ENCODE data around the gene MRPS18B. TPM values are rescaled to one million over a fixed set of nuclear protein-coding genes. Genes with fewer than 3 reads are reported as not detected.
A peak's percentile ranks its signal among the peaks of the same experiment; 100 is the strongest.

The MRPS18B gene
- total and polyA plus RNA-seq, 4 donors, result 40.5 to 61.9 (median 45.8) TPM

GRCh38 chr6:30614044-30614842, 3.4 kb upstream of the MRPS18B start:
- no peak for DNase-seq (ENCODE audit: low read depth in 4 of 6, low spot score in 6 of 6)
- no peaks in the 10 kb centered on the region for H3K9me3 ChIP-seq (ENCODE audit: control insufficient read depth, insufficient read depth, low read length)
- peak overlapping the region; percentile 99 for H3K27ac ChIP-seq (ENCODE audit: low read depth, low read length)
- H3K36me3 ChIP-seq (ENCODE audit: control insufficient read depth, insufficient read depth, low read length), result peaks cover 12% of the 10 kb centered on the region
- no peaks in the 10 kb centered on the region for H3K27me3 ChIP-seq (ENCODE audit: control insufficient read depth, insufficient read depth, low read length)
- H3K4me3 ChIP-seq (ENCODE audit: low read depth, low read length), result peak overlapping the region; percentile 96
- peaks cover 11% of the 10 kb centered on the region for H3K4me1 ChIP-seq (ENCODE audit: control insufficient read depth, insufficient read depth, low read length)
- 20% methylated on average over 3 of the region's 8 CpGs for WGBS (ENCODE audit: insufficient coverage)

GRCh38 chr6:30614843-30615218, 2.8 kb upstream of the MRPS18B start:
- peaks cover 11% of the 10 kb centered on the region for H3K4me1 ChIP-seq (ENCODE audit: control insufficient read depth, insufficient read depth, low read length)
- H3K36me3 ChIP-seq (ENCODE audit: control insufficient read depth, insufficient read depth, low read length), result peaks cover 15% of the 10 kb centered on the region
- peak overlapping the region; percentile 96 for H3K4me3 ChIP-seq (ENCODE audit: low read depth, low read length)
- H3K9me3 ChIP-seq (ENCODE audit: control insufficient read depth, insufficient read depth, low read length), result no peaks in the 10 kb centered on the region
- peak overlapping the region; percentile 99 for H3K27ac ChIP-seq (ENCODE audit: low read depth, low read length)
- H3K27me3 ChIP-seq (ENCODE audit: control insufficient read depth, insufficient read depth, low read length), result no peaks in the 10 kb centered on the region
- WGBS (ENCODE audit: insufficient coverage), result no CpG with 5 or more reads among the region's 6 CpGs
- DNase-seq (ENCODE audit: low read depth in 4 of 6, low spot score in 6 of 6), result peak; percentile 87 to 100 (median 95)

- peak; percentile 61 to 97 (median 74) for DNase-seq (ENCODE audit: low read depth in 4 of 6, low spot score in 6 of 6)
- Histone ChIP-seq H3K4me1 (ENCODE audit: control insufficient read depth, insufficient read depth, low read length) (peaks cover 11% of the 10 kb centered on the region), H3K27me3 (ENCODE audit: control insufficient read depth, insufficient read depth, low read length) (no peaks in the 10 kb centered on the region), H3K36me3 (ENCODE audit: control insufficient read depth, insufficient read depth, low read length) (peaks cover 18% of the 10 kb centered on the region), H3K4me3 (ENCODE audit: low read depth, low read length) (peak overlapping the region; percentile 96), H3K9me3 (ENCODE audit: control insufficient read depth, insufficient read depth, low read length) (no peaks in the 10 kb centered on the region), H3K27ac (ENCODE audit: low read depth, low read length) (peak overlapping the region; percentile 99)
- 0% methylated on average over 2 of the region's 10 CpGs for WGBS (ENCODE audit: insufficient coverage)
These were observed 2.3 kb upstream of the MRPS18B start for GRCh38 chr6:30615219-30615957.

DNA sequence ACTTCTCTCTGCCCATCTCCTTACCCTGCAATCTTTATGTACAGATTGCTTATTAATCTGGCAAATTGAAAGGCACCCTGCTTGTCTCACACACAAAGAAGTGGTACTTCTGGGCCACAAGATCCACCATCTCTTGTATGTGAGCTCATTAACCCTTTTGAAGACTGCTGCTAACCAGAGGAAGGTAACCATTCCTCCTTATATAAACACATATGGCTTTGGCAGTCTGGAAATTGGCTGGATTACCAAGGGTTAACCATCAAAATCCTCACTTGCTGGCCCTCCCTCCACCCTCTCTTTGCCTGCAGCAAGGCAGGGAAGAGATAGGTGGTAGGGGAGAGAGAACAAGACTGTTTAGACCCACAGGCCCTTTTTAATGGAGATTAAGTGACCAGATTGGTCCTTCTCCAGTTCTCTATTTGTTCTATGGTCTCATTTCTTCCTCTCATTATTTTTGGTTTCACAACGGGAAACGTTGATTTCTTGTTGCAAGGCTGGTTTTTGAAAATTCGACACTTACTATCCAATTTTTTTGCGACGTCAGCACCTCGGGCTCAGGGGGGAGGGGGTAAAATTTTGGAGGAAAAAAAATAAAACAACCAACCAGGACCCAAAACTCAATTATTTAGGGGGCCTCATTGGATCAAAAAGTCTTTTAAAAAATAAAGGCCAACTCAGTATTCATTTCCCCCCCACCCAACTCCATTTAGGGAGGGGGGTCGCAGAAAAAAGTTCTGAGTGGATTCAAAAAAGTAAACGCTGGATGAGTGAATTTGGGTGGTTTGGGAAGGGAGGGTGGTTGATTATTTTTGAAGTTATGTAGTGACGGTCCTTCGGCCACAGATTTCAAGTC, 1.5 kb upstream of the MRPS18B start:
- Histone ChIP-seq H3K9me3 (ENCODE audit: control insufficient read depth, insufficient read depth, low read length) (no peaks in the 10 kb centered on the region), H3K4me3 (ENCODE audit: low read depth, low read length) (peak overlapping the region; percentile 96), H3K27me3 (ENCODE audit: control insufficient read depth, insufficient read depth, low read length) (no peaks in the 10 kb centered on the region), H3K4me1 (ENCODE audit: control insufficient read depth, insufficient read depth, low read length) (peaks cover 9% of the 10 kb centered on the region), H3K27ac (ENCODE audit: low read depth, low read length) (peak overlapping the region; percentile 99), H3K36me3 (ENCODE audit: control insufficient read depth, insufficient read depth, low read length) (peaks cover 22% of the 10 kb centered on the region)
- peak in 3 of 6 donors; percentile 43 to 92 (median 85) for DNase-seq (ENCODE audit: low read depth in 4 of 6, low spot score in 6 of 6)
- WGBS (ENCODE audit: insufficient coverage), result 0% methylated on average over 3 of the region's 10 CpGs

DNA sequence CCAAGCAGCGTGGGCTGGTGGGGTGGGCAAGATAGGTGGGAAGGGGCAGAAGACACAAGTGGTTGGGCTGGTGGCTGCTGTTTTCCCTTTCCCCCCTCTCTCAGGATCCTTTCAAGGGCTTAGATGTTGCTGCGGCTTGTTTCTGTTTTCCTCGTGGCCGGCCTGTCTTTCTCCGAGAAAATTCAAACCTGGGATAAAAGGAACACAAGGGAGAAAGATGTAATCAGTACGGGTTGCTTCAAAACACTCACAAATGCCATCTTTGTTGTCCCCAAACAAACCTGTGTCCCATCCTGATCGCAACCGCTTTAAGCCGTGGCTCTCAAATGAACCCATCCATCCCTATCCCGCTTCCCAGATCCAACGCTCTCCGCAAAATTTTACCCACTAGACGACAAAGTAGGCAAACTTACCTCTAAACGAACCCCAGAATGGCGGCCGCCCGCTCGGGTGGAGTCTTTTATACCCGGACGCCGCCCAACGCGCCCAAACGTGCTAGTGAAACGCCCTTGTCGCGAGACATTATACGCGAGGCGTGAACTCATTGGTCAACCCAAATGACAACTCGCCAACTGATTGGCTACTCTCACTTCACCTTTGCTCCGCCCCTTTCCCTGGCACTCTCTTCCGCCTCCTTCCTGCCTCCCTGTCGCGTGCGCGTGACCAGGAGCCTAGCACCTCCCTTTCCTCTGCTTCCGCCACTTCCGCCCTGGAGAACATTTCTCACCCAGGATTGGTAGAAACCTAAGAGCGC, 652 bp upstream of the MRPS18B start, which contains the start of gene PPP1R10:
TSS of gene PPP1R10 (minus strand) at position 433 of the 754 bp plus-strand sequence. CDS start 7,299 bp downstream, outside the sequence.
- WGBS (ENCODE audit: insufficient coverage), result 0% methylated on average over 35 of the region's 40 CpGs
- H3K36me3 ChIP-seq (ENCODE audit: control insufficient read depth, insufficient read depth, low read length), result peaks cover 28% of the 10 kb centered on the region
- H3K27me3 ChIP-seq (ENCODE audit: control insufficient read depth, insufficient read depth, low read length), result no peaks in the 10 kb centered on the region
- peak within 1 kb of the TSS; percentile 96 for H3K4me3 ChIP-seq (ENCODE audit: low read depth, low read length)
- peak within 1 kb of the TSS; percentile 99 for H3K27ac ChIP-seq (ENCODE audit: low read depth, low read length)
- peak; percentile 31 to 100 (median 100) for DNase-seq (ENCODE audit: low read depth in 4 of 6, low spot score in 6 of 6)
- H3K9me3 ChIP-seq (ENCODE audit: control insufficient read depth, insufficient read depth, low read length), result no peaks in the 10 kb centered on the region
- H3K4me1 ChIP-seq (ENCODE audit: control insufficient read depth, insufficient read depth, low read length), result peaks cover 9% of the 10 kb centered on the region

DNA sequence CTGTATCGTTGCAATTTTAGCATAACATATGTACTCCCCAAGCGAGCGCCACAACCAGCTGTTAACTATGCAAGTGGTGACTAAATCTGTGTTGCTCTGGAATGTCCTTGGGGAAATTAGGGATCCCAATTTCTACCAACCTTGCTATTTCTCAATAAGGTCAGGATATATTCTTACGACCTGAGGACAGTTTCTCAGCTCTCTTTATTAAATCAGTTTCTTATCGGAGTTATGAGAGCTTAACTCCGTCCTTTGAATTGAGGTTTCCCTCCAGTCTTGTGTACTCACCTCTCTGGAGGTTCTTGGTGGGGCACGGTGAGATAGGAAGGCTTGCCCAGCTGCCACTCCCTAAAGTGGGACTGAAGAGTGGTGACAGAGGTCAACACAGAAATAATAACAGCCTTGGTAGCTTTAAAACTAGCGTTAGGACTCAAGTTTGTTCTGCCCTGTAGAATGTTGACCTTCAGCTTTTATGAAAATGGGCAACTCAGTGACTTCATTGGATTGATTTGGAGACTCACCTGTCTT, 694 bp downstream of the MRPS18B start:
- WGBS (ENCODE audit: insufficient coverage), result 53% methylated on average over 3 of the region's 8 CpGs
- Histone ChIP-seq H3K27me3 (ENCODE audit: control insufficient read depth, insufficient read depth, low read length) (no peaks in the 10 kb centered on the region), H3K36me3 (ENCODE audit: control insufficient read depth, insufficient read depth, low read length) (peaks cover 40% of the 10 kb centered on the region), H3K4me1 (ENCODE audit: control insufficient read depth, insufficient read depth, low read length) (peaks cover 9% of the 10 kb centered on the region), H3K27ac (ENCODE audit: low read depth, low read length) (peak overlapping the region; percentile 99), H3K4me3 (ENCODE audit: low read depth, low read length) (peak overlapping the region; percentile 96), H3K9me3 (ENCODE audit: control insufficient read depth, insufficient read depth, low read length) (no peaks in the 10 kb centered on the region)
- no peak for DNase-seq (ENCODE audit: low read depth in 4 of 6, low spot score in 6 of 6)

DNA sequence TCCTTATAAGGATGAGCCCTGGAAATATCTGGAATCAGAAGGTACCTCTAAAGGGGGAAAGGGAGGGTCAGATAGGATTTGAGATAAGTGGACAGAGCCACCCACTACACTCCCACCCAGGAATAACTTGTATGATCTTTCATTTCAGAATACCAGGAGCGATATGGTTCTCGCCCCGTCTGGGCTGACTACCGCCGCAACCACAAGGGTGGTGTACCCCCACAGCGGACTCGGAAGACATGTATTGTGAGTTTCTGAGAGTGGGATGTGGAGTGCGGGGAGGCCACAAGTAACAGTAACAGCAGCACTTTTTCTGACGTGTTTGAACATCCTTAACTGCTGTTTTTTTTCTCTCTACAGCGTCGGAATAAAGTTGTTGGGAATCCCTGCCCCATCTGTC, 1.9 kb downstream of the MRPS18B start:
- DNase-seq (ENCODE audit: low read depth in 4 of 6, low spot score in 6 of 6), result no peak
- 100% methylated on average over 7 of the region's 11 CpGs for WGBS (ENCODE audit: insufficient coverage)
- Histone ChIP-seq H3K9me3 (ENCODE audit: control insufficient read depth, insufficient read depth, low read length) (no peaks in the 10 kb centered on the region), H3K36me3 (ENCODE audit: control insufficient read depth, insufficient read depth, low read length) (peaks cover 49% of the 10 kb centered on the region), H3K27me3 (ENCODE audit: control insufficient read depth, insufficient read depth, low read length) (no peaks in the 10 kb centered on the region), H3K4me3 (ENCODE audit: low read depth, low read length) (no peak overlapping the region), H3K27ac (ENCODE audit: low read depth, low read length) (no peak overlapping the region), H3K4me1 (ENCODE audit: control insufficient read depth, insufficient read depth, low read length) (peaks cover 9% of the 10 kb centered on the region)

DNA sequence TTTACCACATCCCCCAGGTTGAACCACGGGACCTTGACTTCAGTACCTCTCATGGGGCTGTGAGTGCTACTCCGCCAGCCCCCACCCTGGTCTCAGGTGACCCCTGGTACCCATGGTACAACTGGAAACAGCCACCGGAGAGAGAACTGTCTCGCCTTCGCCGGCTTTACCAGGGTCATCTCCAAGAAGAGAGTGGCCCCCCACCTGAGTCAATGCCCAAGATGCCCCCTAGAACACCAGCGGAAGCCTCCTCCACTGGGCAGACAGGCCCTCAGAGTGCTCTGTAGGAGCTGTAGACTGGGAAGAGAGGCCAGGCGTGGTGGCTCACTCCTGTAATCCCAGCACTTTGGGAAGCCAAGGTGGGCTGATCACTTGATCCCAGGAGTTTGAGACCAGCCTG, 7.9 kb downstream of the MRPS18B start:
- peak overlapping the region; percentile 97 for H3K27ac ChIP-seq (ENCODE audit: low read depth, low read length)
- peaks cover 27% of the 10 kb centered on the region for H3K4me1 ChIP-seq (ENCODE audit: control insufficient read depth, insufficient read depth, low read length)
- 97% methylated on average over 8 of the region's 8 CpGs for WGBS (ENCODE audit: insufficient coverage)
- H3K36me3 ChIP-seq (ENCODE audit: control insufficient read depth, insufficient read depth, low read length), result peaks cover 77% of the 10 kb centered on the region
- no peaks in the 10 kb centered on the region for H3K27me3 ChIP-seq (ENCODE audit: control insufficient read depth, insufficient read depth, low read length)
- H3K4me3 ChIP-seq (ENCODE audit: low read depth, low read length), result no peak overlapping the region
- H3K9me3 ChIP-seq (ENCODE audit: control insufficient read depth, insufficient read depth, low read length), result no peaks in the 10 kb centered on the region
- DNase-seq (ENCODE audit: low read depth in 4 of 6, low spot score in 6 of 6), result no peak

All from spinal cord (tissue), 10 donors.